Loucy (cell line): ENCODE results near the gene OLFM1.

ENCODE experiments used
- CTCF ChIP-seq: fragments of 200-600 bp; sonication (generic); conservative IDR thresholded peaks from 2 replicates; pipeline ENCODE4 v1.5.1; 2014; ENCODE audit warnings: mild to moderate bottlenecking, antibody characterized with exemption, low read length
- EZH2phosphoT487 ChIP-seq: fragments of 200-600 bp; IDR thresholded peaks from 2 replicates; pipeline ENCODE4 v1.6.1; 2018; ENCODE audit warnings: antibody characterized with exemption, mild to moderate bottlenecking, moderate library complexity, borderline replicate concordance

GRCh38 chr9:135147938-135148337 is 60.5 kb downstream of the OLFM1 start:
- TF ChIP-seq CTCF (no peak), EZH2phosphoT487 (no peak)
